HG03139 (cell line): ENCODE data around the gene CHIT1.

Source experiments
- ATAC-seq: cut with Tn5 transposase; IDR thresholded peaks from one replicate; pipeline ENCODE4 v1.9.1; 2021; ENCODE audit not compliant: unreplicated experiment

CHIT1 gene

GRCh38 chr1:203190949-203191348 is 38.5 kb downstream of the CHIT1 start:
- no peak for ATAC-seq

DNA sequence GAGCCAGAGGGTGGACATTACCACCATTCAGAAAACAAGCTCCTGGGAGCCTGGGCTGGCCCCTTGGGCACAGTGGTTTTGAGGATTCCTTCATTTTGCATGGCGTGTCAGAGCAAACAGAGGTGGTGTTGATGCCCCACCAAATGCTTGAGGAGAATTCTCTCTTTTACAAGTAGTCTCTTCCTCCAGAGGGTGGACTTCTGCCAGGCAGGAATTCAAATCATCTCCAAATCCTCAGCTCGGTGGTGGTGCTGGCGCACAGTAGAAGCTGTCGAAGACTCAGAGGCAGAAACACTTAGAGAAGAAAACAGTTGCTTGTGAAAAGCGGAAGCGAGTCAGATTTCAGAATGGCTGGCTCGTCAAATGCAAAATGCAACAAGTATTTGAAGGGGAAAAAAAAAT is 39.5 kb downstream of the CHIT1 start:
- no peak for ATAC-seq

- ATAC-seq, result no peak
Measured at GRCh38 chr1:203188686-203189232, 40.7 kb downstream of the CHIT1 start.

- no peak for ATAC-seq
Measured at GRCh38 chr1:203187689-203188264, 41.7 kb downstream of the CHIT1 start.

DNA sequence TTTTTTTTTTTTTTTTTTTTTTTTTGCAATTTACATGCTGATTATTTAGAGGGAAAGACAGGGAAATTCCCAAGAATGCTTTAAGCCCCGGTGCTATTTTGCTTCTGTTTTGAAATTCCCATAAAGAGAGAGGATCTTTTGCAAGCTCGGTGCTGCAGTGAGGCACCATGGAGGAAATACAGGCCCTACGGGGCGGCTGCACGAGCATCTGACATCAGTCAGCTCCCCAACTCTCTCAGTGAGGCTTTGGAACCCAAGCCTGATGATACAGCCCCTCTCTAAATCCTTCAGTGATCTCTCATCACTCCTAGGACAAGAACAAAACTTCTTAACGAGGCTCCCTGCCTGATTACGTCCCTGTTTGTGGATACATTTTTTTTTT is 42.2 kb downstream of the CHIT1 start:
- no peak for ATAC-seq

GRCh38 chr1:203186446-203187303 is 42.8 kb downstream of the CHIT1 start, which contains the start of gene CHI3L1:
TSS of gene CHI3L1 (minus strand) at chr1:203186704. CDS start at chr1:203186623, 81 bp downstream.
- no peak for ATAC-seq

DNA sequence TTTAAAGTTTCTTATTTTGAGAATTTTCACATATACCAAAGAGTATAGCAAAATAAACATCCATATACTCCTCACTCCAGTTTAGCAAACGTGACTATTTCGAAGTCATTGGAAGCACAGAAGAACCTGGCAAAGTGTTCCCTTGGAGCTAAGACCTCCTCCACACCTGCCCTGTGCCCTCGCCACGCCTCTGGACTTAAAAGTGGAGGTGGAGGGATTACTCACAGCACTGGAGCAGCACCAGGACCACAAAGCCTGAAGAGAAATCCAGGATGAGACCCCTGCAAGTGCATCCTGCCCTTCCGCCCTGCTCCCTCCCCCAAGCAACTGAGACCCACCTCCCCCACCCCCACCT is 43.4 kb downstream of the CHIT1 start:
- ATAC-seq, result no peak

GRCh38 chr1:203185585-203185984 is 43.9 kb downstream of the CHIT1 start:
- ATAC-seq, result no peak

- no peak for ATAC-seq
Measured at GRCh38 chr1:203185061-203185461, 44.4 kb downstream of the CHIT1 start.

- ATAC-seq, result no peak
Measured at GRCh38 chr1:203184467-203184866, 45.0 kb downstream of the CHIT1 start.

GRCh38 chr1:203183828-203184227 is 45.6 kb downstream of the CHIT1 start:
- no peak for ATAC-seq

DNA sequence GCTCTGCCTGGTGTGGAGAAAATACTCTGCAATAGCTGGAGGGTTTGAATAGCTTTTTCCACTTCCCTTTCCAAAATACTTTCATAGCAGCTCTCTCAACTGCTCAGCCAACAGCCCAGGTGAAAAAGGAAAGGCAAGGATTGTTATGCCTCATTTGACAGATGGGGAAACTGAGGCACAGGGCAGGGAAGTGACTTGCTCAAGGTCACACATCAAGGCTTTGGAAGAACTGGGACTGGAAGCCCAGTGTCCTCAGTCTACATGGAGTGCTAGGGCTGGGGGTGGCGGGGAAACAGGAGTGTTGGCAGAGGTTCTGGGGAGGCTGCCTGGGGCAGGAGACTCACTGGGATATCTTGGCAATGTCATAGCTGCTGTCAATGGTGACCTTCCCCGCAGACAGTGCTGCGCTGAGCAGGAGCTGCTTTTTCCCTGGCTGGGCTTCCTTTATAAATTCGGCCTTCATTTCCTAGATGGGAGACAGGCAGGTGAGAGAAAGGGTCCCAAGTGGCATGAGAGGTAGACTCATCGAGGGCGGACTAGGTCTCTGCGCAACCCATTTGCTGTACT is 47.0 kb downstream of the CHIT1 start:
- ATAC-seq, result no peak

GRCh38 chr1:203181586-203182386 is 47.7 kb downstream of the CHIT1 start:
- ATAC-seq, result no peak

DNA sequence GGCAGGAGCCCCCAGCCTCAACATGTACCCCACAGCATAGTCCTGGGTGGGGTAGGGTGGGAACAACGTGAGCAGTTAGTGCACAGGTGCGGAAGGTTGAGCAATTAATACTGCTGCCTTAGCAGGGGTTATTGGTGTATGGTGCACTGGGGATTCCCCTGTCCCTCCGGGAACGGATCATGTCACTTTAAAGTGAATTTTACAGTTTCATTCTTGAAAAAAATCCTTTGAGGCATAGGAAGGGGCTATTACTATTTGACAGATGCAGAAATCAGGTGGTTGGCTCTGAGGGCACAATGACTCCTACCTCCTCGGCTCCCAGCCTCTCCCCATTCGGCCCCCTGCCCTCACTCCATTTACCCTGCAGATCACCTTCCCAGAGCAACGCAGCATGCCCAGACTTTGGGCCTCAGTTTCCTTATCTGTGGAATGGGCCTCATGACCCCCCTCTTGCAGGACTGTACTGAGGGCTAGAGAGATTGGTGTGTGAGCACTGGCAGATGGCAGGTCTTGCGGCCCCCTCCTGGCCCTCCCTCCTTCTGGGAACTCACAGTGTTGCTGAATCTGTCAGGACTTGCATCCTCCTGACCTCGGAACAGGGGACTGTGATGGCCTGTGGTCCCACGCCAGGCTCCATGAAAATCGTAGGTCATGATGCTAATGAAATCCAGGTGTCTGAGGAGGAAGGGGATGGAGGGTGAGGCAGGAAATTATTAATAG is 48.7 kb downstream of the CHIT1 start:
- ATAC-seq, result no peak

DNA sequence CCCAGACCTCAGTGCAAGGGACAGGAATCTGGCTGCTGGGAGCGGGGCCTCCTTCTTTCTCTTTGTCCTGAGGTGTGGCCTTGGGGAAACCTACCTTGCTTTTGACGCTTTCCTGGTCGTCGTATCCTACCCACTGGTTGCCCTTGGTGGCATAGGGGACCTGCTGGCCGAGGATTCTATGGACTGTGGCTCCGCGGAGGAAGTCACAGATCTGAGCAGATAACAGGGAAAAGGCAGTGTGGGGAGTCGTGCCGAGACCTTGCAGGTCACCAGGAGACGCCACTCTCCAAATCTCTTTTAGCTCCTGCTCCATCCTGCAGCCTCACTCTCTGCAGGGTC is 49.8 kb downstream of the CHIT1 start:
- no peak for ATAC-seq

GRCh38 chr1:203178821-203179666 is 50.4 kb downstream of the CHIT1 start:
- no peak for ATAC-seq

GRCh38 chr1:203178083-203178482 is 51.4 kb downstream of the CHIT1 start:
- ATAC-seq, result no peak

DNA sequence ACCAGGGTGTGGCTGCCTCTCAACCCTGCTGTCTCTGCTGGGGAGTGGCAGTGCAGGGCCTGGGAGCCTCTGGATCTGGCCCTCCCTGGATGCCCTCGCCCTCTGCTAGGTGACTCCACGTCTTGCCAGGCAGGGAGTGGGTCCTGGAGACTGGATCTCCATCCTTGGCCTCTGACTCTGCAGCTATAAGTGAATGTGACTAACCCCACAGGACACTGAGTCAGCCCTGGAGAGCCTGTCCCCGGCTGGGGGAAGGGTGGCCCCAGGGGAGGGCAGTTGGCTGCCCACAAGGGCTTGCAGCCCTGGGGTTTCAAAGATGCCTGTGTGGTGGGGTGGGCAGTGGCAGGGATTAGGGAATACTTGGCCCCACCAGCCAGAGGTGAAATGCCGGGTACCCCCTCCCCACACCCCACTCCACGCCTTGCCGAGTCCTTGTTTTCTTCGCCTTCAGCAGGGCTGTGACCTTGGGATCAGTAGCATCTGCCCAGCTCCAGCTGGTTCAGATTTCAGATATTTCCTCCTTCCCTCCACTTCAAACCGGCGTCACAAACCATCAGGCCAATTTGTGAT is 51.9 kb downstream of the CHIT1 start:
- ATAC-seq, result no peak

DNA sequence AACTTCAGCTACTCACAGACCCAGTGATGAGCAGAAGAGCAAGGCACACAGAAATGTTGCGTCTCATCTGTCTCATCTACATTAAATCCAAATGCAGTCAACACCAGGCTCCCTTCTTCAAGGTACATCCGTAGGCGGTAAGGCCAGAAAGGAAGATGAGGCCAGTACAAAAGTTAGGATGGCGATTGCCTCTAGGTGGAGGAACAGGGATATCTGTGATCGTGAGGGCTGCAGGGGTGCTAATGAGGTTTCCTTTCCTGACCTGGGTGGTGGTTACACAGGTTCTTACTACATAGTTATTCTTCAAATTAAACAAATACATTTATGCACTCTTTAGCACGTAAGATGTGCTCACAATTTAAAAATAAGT is 52.5 kb downstream of the CHIT1 start:
- no peak for ATAC-seq
